ENCODE results near the gene SP2. TPM values are rescaled to one million over a fixed set of nuclear protein-coding genes. Genes with fewer than 3 reads are reported as not detected.

The SP2 gene
- total and polyA plus RNA-seq, 2 donors (not counting 1 experiment from before 2014, with no cell fraction given) = 25.4 to 32.5 TPM

- POLR2A ChIA-PET = no interaction called here
Measured at GRCh38 chr17:47957591-47958490, 61.8 kb downstream of the SP2 start, which contains the start of gene PRR15L. Gene PRR15L (minus strand): TSS chr17:47957883. CDS start chr17:47953234, 4,649 bp downstream.

More at GRCh38 chr17:47957591-47958490, 61.8 kb downstream of the SP2 start, which contains the start of gene PRR15L:
- CTCF ChIA-PET = interaction anchor here (1.5 to 1.7 kb wide), 2 partner anchors 9 to 11 kb away, joined by 4 to 6 read pairs; no protein-coding TSS in a partner anchor
- Histone ChIP-seq H3K9me3 (ENCODE audit: control extremely low read depth in 1 of 3, control insufficient read depth in 2 of 3, insufficient read depth in 1 of 3, low read length in 2 of 3) (no peaks in the 10 kb centered on the region), H3K79me2 (ENCODE audit: control insufficient read depth, insufficient read depth, low read length) (no peaks in the 10 kb centered on the region), H3K27ac (ENCODE audit: low read length in 2 of 2) (no peak within 1 kb of the TSS), H3K9ac (ENCODE audit: low read length) (no peak within 1 kb of the TSS), H3K36me3 (replicated peaks in 1 of 2; ENCODE audit: control extremely low read depth in 1 of 2, control insufficient read depth in 1 of 2, extremely low read depth in 1 of 2, insufficient read depth in 2 of 2, low read length in 1 of 2) (no peaks in the 10 kb centered on the region), H4K20me1 (ENCODE audit: control insufficient read depth, insufficient read depth, low read length, poor library complexity, severe bottlenecking) (no peaks in the 10 kb centered on the region), H3K4me2 (replicated peaks; ENCODE audit: low read depth, low read length, poor library complexity, severe bottlenecking) (no peak within 1 kb of the TSS), H3K27me3 (replicated peaks in 1 of 4; ENCODE audit: control extremely low read depth in 1 of 4, control insufficient read depth in 3 of 4, insufficient read depth in 4 of 4, low read length in 3 of 4) (no peaks in the 10 kb centered on the region), H3K4me1 (ENCODE audit: control insufficient read depth in 2 of 2, insufficient read depth in 2 of 2, low read length in 2 of 2) (no peaks in the 10 kb centered on the region), H3K4me3 (ENCODE audit: control extremely low read depth in 1 of 5, extremely low read depth in 1 of 5, insufficient read depth in 1 of 5, low read depth in 2 of 5, low read length in 4 of 5) (no peak within 1 kb of the TSS), H2AFZ (ENCODE audit: insufficient read depth, low read depth, low read length, poor library complexity, severe bottlenecking) (no peak within 1 kb of the TSS)
- no peak for ATAC-seq (ENCODE audit: low read depth)
- no peak for DNase-seq
- Mint-ChIP-seq H3K9me3 (ENCODE audit: insufficient read depth) (no peaks in the 10 kb centered on the region), H3K4me1 (no peaks in the 10 kb centered on the region), H3K27me3 (no peaks in the 10 kb centered on the region), H3K4me3 (no peak within 1 kb of the TSS), H3K27ac (no peak within 1 kb of the TSS)
- no peak for TF ChIP-seq CTCF (IDR thresholded peaks at IDR 0.05)
- no peak for TF ChIP-seq EZH2 (IDR thresholded peaks at IDR 0.05; ENCODE audit: borderline replicate concordance, insufficient read depth, low read depth, low read length, poor library complexity, severe bottlenecking)
- intact Hi-C loops (cut with micrococcal nuclease) = no loop called here
- 86% methylated on average over 13 of the region's 16 CpGs for WGBS (ENCODE audit: insufficient coverage)

All from B cell (primary cell).